ENCODE results near the gene AKT3.
"Not testable (repeated sequence)": the region's sequence is repeated elsewhere in the genome, so short reads cannot be mapped to it uniquely, and the experiment has no call there.

The AKT3 gene

DNA sequence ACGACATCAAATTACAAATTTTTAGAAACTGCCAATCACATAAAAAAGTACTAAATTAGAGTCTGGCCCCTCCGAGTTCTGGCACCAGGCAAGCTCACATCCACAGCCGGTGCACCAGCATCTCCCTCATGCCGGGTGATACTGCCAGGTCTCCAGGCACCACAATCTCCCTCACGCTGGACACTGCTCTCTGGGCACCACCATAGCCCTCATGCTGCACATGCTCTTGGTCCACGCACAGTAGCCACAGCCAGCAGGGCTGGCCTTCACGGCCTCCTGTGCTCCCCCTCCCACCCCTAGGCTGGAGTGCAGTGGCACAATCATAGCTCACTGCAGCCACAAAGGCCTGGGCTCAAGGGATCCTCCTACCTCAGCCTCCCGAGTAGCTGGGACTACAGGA lies 65.5 kb downstream of the AKT3 start:
- DNase-seq (ENCODE audit: low read depth): no peak

DNA sequence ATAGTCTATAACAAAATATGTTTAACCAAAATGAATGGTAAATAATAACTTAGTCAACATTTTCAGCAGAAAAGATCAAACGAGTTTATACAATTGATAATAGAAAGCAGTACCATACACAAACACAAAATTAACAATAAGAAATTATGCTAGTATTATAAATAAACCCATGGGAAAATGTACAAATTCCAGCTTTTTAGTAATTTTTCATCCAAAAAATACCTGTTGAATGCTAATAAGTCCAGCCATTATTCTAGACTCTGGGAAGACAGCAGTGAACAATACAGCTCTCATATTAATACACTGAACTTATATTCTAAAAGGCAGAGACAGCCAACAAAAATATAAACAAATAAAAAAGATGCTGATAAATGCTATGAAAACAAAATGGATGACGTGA lies 66.3 kb downstream of the AKT3 start:
- DNase-seq (ENCODE audit: low read depth): no peak

DNA sequence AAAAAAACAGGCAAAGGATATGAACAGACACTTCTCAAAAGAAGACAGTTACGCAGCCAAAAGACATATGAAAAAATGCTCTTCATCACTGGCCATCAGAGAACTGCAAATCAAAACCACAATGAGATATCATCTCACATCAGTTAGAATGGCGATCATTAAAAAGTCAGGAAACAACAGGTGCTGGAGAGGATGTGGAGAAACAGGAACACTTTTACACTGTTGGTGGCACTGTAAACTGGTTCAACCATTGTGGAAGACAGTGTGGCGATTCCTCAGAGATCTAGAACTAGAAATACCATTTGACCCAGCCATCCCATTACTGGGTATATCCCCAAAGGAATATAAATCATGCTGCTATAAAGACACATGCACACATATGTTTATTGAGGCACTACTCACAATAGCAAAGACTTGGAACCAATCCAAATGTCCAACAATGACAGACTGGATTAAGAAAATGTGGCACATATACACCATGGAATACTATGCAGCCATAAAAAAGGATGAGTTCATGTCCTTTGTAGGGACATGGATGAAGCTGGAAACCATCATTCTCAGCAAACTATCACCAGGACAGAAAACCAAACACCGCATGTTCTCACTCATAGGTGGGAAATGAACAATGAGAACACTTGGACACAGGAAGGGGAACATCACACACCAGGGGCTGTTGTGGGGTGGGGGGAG lies 77.5 kb downstream of the AKT3 start:
- DNase-seq (ENCODE audit: low read depth): not testable (repeated sequence)

DNA sequence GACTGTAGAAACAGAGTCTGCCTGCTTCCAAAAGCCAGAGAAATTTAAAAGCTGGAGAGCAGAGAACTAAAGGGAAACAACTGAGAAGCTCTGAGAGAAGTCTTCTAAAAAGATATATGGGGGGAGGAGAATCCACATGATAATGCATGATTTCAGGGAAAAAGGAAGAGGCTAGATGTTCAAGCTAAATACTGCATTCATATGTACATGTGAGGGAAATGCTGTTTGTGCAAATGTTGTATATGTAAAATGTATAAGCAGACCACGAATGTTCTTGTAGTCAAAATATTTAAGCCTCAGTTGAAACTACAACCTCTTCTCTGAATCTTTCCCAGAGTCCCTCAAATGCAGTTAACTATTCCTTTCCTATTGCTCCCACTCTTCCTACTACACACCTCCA lies 79.2 kb downstream of the AKT3 start:
- no peak for DNase-seq (ENCODE audit: low read depth)

DNA sequence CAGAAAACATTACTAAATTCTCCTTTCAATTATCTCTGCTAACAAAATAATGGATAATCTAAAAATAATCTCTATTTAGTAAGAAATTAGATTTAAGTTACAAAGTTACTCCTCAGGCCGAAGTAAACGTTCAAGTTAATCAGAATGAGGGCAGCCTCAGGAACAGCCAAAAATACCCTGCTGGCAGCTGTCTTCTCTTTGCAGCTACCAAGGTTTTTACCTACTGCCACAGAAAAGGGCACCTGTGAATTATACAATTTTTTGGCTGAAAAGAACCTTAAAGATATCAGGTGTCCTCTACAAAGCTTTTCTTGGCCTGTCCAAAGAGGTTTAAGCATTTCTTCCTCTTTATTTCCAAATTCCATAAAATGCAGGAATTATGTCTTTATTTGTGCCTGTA lies 84.4 kb downstream of the AKT3 start:
- no peak for DNase-seq (ENCODE audit: low read depth)

DNA sequence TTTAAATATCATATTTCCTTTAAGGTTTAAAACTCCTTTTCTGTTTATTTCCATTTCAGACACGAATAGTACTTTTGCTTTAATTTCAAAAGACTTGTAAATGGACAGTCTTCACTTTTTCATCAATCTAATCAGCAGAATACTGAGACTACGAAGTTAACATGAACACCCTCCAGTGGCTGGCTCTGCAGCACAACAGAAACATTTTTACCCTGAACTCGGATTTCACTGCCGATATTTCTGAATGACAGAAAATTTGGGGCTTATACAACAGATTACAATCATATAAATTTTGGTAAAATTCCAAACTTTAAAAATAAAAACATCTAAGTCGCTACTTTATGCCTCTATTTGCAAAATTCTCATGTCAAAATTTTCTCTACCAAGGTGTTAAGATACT lies 86.2 kb downstream of the AKT3 start:
- DNase-seq (ENCODE audit: low read depth): no peak

DNA sequence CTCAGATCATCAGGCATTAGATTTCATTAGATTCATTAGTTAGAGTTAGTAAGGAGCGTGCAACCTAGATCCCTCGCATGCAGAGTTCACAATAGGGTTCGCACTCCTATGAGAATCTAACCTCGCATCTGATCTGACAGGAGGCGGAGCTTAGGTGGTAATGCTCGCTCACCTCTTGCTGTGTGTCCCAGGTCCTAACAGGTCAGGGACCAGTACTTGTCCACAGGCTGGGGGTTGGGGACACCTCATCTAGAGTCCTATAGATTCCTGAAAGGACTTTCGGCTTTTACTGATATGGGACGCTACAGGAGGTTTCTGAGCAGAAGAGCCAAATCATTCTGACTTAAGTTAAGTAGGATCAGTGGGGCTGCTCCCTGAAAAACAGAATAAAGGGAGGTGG lies 91.4 kb downstream of the AKT3 start:
- no peak for DNase-seq (ENCODE audit: low read depth)

DNA sequence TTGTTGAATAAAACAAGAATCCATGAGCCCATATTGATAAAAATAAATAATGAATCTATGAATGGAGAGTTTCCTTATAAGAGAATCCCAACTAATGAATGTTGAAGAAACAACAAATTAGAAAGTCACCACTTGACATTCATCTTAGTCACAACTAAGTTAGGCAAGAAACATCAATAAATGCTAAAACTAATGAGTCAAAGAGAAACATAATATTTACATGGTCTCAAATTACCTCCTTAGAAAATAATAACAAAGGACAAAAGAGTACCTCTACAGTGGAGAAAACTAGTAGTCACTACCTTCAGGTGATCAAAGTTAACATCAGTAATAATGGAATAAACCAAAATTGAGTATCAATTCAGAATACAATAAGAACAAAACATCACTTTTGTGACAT lies 93.5 kb downstream of the AKT3 start:
- no peak for DNase-seq (ENCODE audit: low read depth)

DNA sequence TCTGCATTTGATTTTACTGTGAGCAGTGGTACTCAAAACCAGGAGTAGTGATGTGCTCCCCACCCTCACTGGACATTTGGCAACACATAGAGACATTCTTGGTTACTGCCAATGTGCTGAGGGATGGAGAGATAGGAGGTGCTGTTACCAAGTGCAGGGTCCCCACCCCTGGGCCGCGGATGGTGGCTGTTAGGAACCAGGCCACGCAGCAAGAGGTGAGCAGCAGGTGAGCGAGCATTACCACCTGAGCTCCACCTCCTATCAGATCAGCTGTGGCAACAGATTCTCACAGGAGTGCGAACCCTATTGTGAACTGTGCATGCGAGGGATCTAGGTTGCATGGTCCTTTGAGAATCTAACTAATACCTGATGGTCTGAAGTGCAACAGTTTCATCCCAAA lies 95.7 kb downstream of the AKT3 start:
- DNase-seq (ENCODE audit: low read depth): no peak

DNA sequence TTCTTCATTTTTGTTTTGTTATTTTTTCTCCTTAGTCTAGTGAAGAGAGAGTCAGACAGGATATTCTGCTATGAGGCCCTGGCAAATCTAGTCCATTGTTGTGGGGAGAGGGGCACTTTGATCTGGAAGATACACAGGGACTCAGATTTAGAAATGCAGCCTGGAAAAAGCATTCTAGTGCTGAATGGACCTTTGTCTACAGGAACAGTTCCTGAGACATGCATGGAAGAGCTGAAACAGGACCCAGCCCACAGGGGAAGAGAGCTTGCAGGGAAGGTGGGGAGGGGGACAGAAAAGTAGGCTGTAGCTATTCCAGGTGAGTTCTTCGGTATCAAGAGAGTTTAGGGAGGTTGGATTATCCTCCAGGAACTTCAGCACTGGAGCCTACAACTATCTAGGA lies 98.5 kb downstream of the AKT3 start:
- no peak for DNase-seq (ENCODE audit: low read depth)

DNA sequence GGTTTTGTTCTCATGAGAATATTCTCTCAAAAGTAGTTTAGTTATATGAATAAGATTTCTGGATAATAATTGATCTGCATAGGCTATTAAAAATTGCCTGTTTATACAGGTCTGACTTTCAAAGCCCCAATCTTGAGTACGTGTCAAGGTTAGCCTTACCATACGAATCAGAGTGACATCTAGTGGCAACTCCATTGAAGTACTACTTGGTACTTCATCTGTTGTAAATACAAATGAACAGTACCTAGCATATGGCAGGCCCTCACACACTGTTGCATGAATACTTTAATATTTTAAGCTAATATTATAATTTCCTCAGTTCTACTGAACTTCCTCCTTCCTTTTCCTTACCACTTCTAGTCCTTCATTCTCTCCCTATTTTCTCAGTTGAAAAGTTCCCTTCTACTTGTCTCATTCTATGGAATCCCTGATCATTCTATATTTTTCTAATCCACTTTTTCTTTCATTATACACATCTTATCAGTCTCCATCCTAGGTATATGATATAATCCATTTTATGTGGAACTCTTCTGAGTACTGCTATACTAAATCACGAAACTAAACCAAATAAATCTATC lies 101.2 kb downstream of the AKT3 start:
- no peak for DNase-seq (ENCODE audit: low read depth)

DNA sequence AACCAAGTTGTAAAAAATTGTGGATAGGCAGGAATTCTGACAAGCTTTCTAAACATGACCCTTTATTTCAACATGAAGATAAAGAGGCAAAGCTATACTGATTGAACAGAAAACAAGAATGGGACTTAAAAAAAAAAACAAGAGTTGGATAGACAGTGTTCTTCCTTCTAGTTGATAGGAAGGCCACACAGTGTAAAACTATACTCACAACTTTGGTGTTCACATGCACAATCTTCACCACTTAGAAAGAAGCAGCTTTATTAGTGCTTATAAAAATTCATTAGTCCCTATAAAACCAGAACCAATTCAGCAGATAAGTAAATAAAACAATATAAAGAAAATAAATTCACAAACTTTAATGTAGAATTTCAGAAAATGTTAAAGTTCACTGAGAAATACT lies 101.8 kb downstream of the AKT3 start:
- DNase-seq (ENCODE audit: low read depth): no peak

DNA sequence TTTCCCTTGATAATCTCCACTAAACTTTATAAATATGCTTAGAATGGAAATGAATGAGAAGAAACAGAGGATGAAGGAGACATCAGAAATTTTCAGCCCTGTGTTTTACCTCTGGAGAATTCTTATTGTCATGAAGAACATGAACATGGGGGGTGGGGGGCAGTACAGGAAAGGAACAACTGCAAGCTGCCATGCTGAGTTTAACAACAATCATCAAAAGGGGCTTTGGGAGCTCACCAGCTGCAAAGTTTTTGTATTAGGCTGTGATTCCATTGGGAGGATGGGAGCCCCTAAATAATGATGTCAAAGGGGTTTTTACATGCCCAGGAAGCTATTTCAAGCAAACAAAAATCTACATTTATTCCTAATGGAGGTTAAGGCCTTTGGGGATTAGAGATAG lies 103.3 kb downstream of the AKT3 start:
- no peak for DNase-seq (ENCODE audit: low read depth)

DNA sequence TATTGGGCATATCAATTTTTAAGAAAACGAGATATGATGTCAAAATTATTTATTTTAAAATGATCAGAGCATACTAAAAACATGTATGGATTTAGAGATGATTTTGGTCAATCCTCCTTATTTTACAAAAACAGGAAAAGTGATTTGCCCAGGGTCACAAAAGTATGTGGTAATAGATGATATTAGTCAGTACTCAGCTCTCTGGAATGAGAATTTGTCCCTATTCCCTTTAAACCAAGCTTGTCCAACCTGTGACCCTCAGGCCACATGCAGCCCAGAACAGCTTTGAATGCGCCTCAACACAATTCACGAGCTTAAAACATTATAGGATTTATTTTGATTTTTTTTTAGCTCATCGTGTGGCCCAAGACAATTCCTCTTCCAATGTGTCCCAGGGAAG lies 104.7 kb downstream of the AKT3 start:
- no peak for DNase-seq (ENCODE audit: low read depth)

DNA sequence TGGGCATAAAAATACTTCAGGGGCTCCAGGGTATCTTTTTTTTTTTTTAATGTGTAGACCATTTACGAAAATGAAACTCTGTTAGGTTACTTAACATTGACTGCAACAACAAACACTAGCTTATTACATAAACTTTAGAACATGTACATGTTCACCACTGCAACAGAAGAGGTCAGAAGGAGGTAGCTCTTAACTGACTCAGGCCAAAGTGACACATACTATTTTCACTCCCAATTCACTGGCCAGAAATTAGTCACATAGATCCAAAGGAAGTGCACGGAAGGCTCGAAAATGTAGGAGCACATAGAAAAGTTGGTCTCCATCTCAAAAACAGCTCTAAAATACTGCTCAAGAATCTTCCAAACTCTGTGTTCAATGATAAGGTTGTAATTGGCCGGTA lies 107.2 kb downstream of the AKT3 start:
- DNase-seq (ENCODE audit: low read depth): no peak

DNA sequence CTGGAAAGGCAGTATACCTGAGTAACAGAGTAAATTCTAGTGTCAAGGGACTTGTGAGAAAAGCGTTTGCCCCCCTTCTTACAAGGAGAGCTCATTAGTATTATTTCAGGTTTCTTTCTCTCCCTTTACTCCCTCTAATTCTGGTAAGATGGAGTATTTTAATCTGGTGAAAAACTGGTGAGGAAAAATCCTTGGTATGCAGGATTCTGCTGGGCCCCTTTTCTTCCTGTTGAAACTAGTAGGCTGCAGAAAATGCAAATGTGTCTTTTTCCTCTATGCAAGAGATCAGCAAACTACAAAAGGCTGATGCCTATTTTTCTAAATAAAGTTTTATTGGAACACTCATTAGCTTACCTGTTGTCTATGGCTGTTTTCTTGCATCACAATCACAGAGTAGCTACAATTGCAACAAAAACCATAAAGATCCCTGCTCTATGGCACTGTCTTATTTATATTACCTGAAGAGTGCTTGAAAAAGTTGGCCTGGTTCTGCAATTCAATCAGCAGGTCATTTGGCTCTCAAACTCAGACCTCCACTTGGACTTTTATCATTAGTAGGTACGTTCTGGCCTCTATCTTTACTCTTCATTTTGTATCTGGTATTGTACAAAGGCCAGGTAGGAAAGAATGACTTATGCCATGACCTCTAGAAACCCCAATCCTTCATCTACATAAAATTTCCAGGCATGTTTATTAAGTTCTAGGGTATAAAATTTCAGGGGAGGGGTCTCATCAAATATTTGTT lies 109.6 kb downstream of the AKT3 start:
- DNase-seq (ENCODE audit: low read depth): no peak

DNA sequence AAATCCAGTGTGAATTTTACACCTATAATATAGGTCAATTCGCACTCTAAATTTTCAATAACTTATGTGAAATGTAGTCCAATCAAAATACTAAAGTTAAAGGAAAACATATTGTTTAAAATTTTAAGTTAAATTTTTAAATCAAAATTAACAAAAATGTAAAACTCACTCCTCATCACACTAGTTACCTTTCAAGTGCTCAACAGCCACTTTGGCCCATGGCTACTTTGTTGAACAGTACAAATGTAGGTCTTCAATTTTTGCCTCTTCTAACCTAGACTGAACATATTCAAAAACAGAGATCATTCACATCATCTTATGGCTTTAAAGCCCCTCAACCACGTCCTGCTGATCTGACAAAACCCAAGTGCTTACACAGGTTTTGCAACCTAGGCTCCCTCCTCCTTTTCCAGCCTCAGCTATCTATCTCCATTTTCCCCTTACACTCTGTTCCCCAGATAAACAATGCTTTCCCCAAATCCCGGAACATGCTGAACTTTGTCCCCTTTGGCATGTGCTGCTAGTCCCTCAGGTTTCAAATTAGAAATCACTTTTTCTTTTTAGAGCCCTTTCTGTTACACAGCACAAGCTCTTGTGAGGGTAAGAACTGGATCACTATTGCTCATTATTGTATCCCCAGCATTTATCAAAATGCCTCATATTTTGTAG lies 110.6 kb downstream of the AKT3 start:
- DNase-seq (ENCODE audit: low read depth): no peak

DNA sequence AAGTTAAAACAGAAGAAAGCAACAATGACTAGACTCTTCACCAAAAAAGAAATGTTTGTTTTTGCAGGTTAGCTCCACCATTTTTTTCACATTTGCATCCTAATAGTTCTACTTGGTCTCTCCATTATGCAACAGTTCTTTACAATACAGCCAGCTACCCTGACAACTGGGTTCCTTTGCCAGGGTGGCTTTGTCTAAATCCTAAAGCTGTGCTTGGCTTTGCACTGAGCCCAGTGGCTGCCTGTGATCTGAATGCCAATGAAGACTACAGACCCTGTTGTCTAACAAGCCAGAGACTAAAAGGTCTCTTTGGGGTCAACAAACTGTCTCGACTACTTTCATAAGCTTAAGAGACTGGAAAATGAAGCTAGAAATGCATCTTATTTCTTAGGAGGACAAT lies 112.0 kb downstream of the AKT3 start:
- DNase-seq (ENCODE audit: low read depth): no peak

DNA sequence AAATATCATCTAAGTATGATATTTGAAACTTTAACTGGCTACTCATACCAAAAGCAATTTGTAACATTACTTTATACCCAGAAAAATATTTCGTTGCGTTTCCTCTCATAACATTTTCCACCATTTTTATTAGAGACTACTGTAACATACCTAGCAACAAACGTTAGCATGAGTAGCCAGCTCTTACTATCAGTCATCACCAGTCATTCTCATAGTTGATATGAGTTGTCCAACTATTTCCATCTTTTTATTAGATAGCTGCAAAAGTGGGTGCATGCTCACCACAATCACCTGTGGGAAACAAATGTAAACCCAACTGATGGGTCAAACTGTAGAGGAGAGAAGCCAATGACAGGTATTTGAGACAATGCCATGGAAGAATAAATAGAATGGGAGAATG lies 114.6 kb downstream of the AKT3 start:
- no peak for DNase-seq (ENCODE audit: low read depth)

DNA sequence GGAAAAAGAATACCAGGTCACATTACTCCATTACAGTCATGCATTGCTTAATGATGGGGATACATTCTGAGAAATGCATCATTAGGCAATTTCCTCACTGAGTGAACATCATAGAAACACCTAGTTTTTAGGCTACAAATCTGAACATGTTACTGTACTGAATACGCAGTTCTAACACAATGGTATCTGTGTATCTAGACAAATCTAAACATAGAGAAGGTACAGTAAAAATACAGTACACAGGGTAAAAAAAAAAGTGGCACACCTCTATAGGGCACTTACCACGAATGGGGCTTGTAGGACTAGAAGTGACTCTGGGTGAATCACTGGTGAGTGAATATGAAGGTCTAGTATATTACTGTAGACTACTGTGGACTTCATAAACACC lies 115.7 kb downstream of the AKT3 start:
- no peak for DNase-seq (ENCODE audit: low read depth)

DNA sequence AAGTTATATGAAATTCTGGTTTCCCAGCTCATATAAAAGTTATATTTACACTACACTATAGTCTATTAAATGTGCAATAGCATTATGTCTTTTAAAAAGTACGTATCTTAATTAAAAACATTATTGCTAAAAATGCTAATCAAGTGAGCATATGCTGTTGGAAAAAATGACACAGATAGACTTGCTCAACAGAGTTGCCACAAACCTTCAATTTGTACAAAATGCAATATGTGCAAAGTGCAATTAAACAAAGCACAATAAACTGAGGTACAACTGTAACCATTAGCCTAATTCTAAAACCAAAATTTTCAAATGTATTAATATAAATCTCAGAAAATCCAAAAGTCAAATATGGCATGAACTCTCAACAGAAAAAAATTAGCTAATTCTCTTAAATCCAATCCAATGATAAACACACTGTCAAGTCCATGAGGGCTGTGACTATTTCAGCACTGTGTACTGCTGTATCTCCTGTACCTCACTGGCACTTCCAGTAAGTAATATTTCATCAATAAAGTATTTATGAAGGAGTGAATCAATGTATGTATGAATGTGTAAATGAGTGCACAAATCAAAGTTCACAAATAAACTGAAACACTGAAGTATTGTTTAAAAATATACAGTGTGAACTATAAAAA lies 116.3 kb downstream of the AKT3 start:
- DNase-seq (ENCODE audit: low read depth): no peak

DNA sequence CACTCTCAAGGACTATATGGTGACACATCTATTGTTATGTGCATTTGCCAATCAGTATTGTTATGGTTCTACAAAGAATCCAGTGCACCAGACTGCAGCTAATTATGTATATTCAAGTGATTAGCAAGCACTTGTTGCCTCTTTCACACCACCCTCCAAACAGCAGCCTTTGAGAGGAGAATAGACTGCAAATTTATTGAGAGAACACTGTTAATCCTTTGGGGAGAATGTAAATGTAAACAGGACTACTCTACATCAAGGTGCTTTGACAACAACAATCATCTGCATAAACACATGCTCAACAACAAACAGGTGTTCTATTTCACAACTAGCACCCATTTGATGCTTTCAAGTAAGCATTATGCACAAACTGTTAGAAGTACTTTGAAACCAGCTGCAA lies 117.4 kb downstream of the AKT3 start:
- no peak for DNase-seq (ENCODE audit: low read depth)

All from HS-27A (cell line).